ENCODE measurements around the gene CIB4.

CIB4 gene

GRCh38 chr2:26584191-26584590 is 57.0 kb downstream of the CIB4 start:
- no peak for ATAC-seq (ENCODE audit: insufficient read depth, low read depth)
- TF ChIP-seq EZH2 (IDR thresholded peaks at IDR 0.05; ENCODE audit: borderline replicate concordance, low read depth, low read length, severe bottlenecking): no peak
- TF ChIP-seq, protein P1, sequence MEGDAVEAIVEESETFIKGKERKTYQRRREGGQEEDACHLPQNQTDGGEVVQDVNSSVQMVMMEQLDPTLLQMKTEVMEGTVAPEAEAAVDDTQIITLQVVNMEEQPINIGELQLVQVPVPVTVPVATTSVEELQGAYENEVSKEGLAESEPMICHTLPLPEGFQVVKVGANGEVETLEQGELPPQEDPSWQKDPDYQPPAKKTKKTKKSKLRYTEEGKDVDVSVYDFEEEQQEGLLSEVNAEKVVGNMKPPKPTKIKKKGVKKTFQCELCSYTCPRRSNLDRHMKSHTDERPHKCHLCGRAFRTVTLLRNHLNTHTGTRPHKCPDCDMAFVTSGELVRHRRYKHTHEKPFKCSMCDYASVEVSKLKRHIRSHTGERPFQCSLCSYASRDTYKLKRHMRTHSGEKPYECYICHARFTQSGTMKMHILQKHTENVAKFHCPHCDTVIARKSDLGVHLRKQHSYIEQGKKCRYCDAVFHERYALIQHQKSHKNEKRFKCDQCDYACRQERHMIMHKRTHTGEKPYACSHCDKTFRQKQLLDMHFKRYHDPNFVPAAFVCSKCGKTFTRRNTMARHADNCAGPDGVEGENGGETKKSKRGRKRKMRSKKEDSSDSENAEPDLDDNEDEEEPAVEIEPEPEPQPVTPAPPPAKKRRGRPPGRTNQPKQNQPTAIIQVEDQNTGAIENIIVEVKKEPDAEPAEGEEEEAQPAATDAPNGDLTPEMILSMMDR (IDR thresholded peaks at IDR 0.05; ENCODE audit: borderline replicate concordance, extremely low read depth, low read length, poor library complexity, severe bottlenecking): no peak

DNA sequence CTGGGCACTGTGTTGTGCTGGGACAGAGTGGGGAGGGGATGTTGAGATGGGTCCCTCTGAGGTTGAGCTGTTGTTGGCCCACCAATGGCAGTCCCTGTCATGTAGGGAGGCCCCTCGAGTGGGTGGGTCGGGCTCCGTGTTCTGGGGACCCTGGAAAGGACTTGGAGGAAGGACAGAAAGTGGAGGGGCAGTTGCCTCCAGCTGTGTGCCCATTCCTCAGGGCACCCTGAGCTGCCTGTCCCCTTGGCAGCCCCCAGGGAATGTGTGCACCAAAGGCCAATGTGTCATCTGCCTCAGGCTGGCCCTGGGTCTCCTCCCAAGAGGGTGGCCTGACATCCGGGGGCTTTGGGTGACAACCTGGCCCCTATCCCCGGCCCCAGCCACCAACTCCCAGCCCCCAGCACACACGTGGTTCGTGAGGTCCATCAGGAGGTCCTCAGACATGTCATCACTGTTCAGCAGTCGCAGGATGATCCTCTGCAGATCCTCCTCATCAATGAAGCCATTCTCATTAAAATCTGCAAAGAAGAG is 57.7 kb downstream of the CIB4 start:
- Histone ChIP-seq H3K4me3 (ENCODE audit: low read depth in 1 of 2, low read length in 2 of 2) (no peak overlapping the region), H3K9me3 (ENCODE audit: insufficient read depth, low read length, severe bottlenecking) (no peaks in the 10 kb centered on the region), H3K27me3 (ENCODE audit: insufficient read depth, low read length, poor library complexity) (peaks cover 23% of the 10 kb centered on the region), H3K79me2 (ENCODE audit: insufficient read depth, low read length) (no peaks in the 10 kb centered on the region), H3K27ac (ENCODE audit: low read length) (no peak overlapping the region), H3K36me3 (ENCODE audit: insufficient read depth, low read length) (no peaks in the 10 kb centered on the region), H3K4me2 (ENCODE audit: insufficient read depth, low read length) (no peak overlapping the region), H2AFZ (ENCODE audit: low read depth, low read length) (no peak overlapping the region), H3K9ac (ENCODE audit: low read depth, low read length) (no peak overlapping the region), H4K20me1 (ENCODE audit: insufficient read depth, low read length) (0 out of 2 replicates have a peak, but pooled peaks cover 3% of the 10 kb centered on the region), H3K4me1 (ENCODE audit: insufficient read depth, low read length) (no peaks in the 10 kb centered on the region)
- DNase-seq: no peak
- ATAC-seq (ENCODE audit: insufficient read depth, low read depth): no peak
- TF ChIP-seq EZH2 (IDR thresholded peaks at IDR 0.05; ENCODE audit: borderline replicate concordance, low read depth, low read length, severe bottlenecking): no peak
- TF ChIP-seq, protein P1 (IDR thresholded peaks at IDR 0.05; ENCODE audit: borderline replicate concordance, extremely low read depth, low read length, poor library complexity, severe bottlenecking): no peak

More at GRCh38 chr2:26584191-26584590, 57.0 kb downstream of the CIB4 start:
- H3K4me1 ChIP-seq (ENCODE audit: insufficient read depth, low read length): no peaks in the 10 kb centered on the region
- H3K27me3 ChIP-seq (ENCODE audit: insufficient read depth, low read length, poor library complexity): peaks cover 23% of the 10 kb centered on the region
- no peaks in the 10 kb centered on the region for H3K79me2 ChIP-seq (ENCODE audit: insufficient read depth, low read length)
- H3K4me3 ChIP-seq (ENCODE audit: low read depth in 1 of 2, low read length in 2 of 2): no peak overlapping the region
- no peaks in the 10 kb centered on the region for H3K9me3 ChIP-seq (ENCODE audit: insufficient read depth, low read length, severe bottlenecking)
- no peak overlapping the region for H2AFZ ChIP-seq (ENCODE audit: low read depth, low read length)
- H3K4me2 ChIP-seq (ENCODE audit: insufficient read depth, low read length): no peak overlapping the region
- H3K9ac ChIP-seq (ENCODE audit: low read depth, low read length): no peak overlapping the region
- no peak for DNase-seq
- no peak overlapping the region for H3K27ac ChIP-seq (ENCODE audit: low read length)
- H4K20me1 ChIP-seq (ENCODE audit: insufficient read depth, low read length): no peaks in the 10 kb centered on the region
- H3K36me3 ChIP-seq (ENCODE audit: insufficient read depth, low read length): no peaks in the 10 kb centered on the region

GRCh38 chr2:26582890-26583289 is 58.3 kb downstream of the CIB4 start:
- no peaks in the 10 kb centered on the region for H3K36me3 ChIP-seq (ENCODE audit: insufficient read depth, low read length)
- no peak overlapping the region for H3K9ac ChIP-seq (ENCODE audit: low read depth, low read length)
- DNase-seq (no peak), ATAC-seq (ENCODE audit: insufficient read depth, low read depth) (no peak)
- peaks cover 23% of the 10 kb centered on the region for H3K27me3 ChIP-seq (ENCODE audit: insufficient read depth, low read length, poor library complexity)
- no peak overlapping the region for H3K27ac ChIP-seq (ENCODE audit: low read length)
- H3K9me3 ChIP-seq (ENCODE audit: insufficient read depth, low read length, severe bottlenecking): no peaks in the 10 kb centered on the region
- no peak overlapping the region for H3K4me2 ChIP-seq (ENCODE audit: insufficient read depth, low read length)
- H3K4me3 ChIP-seq (ENCODE audit: low read depth in 1 of 2, low read length in 2 of 2): no peak overlapping the region
- TF ChIP-seq EZH2 (IDR thresholded peaks at IDR 0.05; ENCODE audit: borderline replicate concordance, low read depth, low read length, severe bottlenecking): no peak
- TF ChIP-seq, protein P1 (IDR thresholded peaks at IDR 0.05; ENCODE audit: borderline replicate concordance, extremely low read depth, low read length, poor library complexity, severe bottlenecking): no peak
- 0 out of 2 replicates have a peak, but pooled peaks cover 3% of the 10 kb centered on the region for H4K20me1 ChIP-seq (ENCODE audit: insufficient read depth, low read length)
- H3K79me2 ChIP-seq (ENCODE audit: insufficient read depth, low read length): no peaks in the 10 kb centered on the region
- no peaks in the 10 kb centered on the region for H3K4me1 ChIP-seq (ENCODE audit: insufficient read depth, low read length)
- no peak overlapping the region for H2AFZ ChIP-seq (ENCODE audit: low read depth, low read length)

Data from DND-41 (cell line).